Measurements from ENCODE around the gene PGLYRP3.

DNA sequence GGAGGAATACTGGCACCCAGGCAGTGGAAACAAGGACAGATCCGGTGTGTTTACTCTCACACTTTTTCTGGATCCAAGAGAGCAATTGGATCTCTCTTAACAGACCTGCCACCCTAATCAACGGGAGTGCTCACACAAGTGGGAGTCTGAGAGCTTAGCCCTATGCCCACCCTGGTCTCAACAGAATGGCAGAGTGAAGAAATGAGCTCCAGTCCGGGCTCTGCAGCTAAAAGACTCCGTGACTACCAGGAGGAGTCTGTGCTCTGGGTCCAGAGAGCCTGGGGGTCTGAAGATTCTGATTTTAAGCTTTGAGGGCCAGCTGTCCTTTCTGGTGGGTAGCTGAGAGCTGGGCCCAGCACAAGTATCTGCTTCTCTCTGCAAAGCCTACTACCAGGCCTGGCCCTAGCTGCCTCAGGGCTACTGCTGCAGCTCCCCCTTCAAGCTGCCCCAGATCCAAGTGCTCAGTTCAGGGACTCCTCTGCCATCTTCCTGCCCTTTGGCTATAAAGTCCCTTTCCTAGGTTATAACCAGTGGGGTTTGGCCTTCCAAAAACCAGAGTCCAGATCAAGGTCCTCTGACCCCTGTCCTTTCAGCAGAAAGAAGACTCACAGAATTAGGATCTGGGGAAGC is 48.8 kb upstream of the PGLYRP3 start:
- TF ChIP-seq, protein P1, sequence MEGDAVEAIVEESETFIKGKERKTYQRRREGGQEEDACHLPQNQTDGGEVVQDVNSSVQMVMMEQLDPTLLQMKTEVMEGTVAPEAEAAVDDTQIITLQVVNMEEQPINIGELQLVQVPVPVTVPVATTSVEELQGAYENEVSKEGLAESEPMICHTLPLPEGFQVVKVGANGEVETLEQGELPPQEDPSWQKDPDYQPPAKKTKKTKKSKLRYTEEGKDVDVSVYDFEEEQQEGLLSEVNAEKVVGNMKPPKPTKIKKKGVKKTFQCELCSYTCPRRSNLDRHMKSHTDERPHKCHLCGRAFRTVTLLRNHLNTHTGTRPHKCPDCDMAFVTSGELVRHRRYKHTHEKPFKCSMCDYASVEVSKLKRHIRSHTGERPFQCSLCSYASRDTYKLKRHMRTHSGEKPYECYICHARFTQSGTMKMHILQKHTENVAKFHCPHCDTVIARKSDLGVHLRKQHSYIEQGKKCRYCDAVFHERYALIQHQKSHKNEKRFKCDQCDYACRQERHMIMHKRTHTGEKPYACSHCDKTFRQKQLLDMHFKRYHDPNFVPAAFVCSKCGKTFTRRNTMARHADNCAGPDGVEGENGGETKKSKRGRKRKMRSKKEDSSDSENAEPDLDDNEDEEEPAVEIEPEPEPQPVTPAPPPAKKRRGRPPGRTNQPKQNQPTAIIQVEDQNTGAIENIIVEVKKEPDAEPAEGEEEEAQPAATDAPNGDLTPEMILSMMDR (IDR thresholded peaks at IDR 0.05) = no peak
- TF ChIP-seq POLR2A (IDR thresholded peaks at IDR 0.05) = no peak
